ENCODE data around the gene METTL9.

DNA sequence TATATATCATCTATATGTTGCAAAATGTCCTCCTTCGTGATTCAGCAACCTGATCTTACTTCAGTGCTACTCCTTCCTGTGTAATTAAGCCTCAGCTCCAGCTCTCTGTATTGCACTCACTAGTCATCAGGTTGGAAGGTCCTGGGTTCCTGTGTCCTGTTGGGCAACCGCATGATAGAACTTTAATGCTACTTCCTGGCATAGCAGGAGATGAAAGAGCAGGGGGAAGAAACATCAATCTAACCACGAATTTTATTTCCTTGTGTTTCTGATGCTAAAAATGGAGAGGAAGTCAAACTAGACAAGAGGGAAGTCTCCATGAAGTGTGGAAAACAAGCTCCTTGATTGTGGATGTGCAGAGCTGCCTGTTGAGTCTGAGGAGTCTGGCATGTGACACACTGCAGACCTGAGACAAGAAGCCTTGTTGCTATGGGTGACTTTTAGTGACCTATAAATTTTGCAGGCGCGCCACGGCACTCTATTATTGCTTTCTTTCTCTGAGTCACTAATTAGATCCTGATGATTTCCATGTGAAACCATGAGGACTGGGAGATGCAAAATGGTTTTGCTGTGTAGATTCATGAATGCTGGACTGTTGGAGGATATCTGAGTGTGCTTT is 27.4 kb downstream of the METTL9 start:
- TF ChIP-seq, protein P1, sequence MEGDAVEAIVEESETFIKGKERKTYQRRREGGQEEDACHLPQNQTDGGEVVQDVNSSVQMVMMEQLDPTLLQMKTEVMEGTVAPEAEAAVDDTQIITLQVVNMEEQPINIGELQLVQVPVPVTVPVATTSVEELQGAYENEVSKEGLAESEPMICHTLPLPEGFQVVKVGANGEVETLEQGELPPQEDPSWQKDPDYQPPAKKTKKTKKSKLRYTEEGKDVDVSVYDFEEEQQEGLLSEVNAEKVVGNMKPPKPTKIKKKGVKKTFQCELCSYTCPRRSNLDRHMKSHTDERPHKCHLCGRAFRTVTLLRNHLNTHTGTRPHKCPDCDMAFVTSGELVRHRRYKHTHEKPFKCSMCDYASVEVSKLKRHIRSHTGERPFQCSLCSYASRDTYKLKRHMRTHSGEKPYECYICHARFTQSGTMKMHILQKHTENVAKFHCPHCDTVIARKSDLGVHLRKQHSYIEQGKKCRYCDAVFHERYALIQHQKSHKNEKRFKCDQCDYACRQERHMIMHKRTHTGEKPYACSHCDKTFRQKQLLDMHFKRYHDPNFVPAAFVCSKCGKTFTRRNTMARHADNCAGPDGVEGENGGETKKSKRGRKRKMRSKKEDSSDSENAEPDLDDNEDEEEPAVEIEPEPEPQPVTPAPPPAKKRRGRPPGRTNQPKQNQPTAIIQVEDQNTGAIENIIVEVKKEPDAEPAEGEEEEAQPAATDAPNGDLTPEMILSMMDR (IDR thresholded peaks at IDR 0.05) = no peak
- no peak for TF ChIP-seq POLR2A (IDR thresholded peaks at IDR 0.05)
